ENCODE data around the gene PBX1.

Gene PBX1

GRCh38 chr1:164843743-164844500, 284.9 kb downstream of the PBX1 start:
- in situ Hi-C loops (cut with HindIII; ENCODE audit: low sequenced_read_pairs) = no loop called here
- H3K4me3 ChIP-seq (ENCODE audit: low read depth, low read length) = no peak overlapping the region
- TF ChIP-seq, protein P1, sequence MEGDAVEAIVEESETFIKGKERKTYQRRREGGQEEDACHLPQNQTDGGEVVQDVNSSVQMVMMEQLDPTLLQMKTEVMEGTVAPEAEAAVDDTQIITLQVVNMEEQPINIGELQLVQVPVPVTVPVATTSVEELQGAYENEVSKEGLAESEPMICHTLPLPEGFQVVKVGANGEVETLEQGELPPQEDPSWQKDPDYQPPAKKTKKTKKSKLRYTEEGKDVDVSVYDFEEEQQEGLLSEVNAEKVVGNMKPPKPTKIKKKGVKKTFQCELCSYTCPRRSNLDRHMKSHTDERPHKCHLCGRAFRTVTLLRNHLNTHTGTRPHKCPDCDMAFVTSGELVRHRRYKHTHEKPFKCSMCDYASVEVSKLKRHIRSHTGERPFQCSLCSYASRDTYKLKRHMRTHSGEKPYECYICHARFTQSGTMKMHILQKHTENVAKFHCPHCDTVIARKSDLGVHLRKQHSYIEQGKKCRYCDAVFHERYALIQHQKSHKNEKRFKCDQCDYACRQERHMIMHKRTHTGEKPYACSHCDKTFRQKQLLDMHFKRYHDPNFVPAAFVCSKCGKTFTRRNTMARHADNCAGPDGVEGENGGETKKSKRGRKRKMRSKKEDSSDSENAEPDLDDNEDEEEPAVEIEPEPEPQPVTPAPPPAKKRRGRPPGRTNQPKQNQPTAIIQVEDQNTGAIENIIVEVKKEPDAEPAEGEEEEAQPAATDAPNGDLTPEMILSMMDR (IDR thresholded peaks at IDR 0.05; ENCODE audit: low read depth, low read length, missing control alignments) = no peak
- DNase-seq (ENCODE audit: low read depth) = no peak

- TF ChIP-seq, protein P1 (IDR thresholded peaks at IDR 0.05; ENCODE audit: low read depth, low read length, missing control alignments) = no peak
- no peak overlapping the region for H3K4me3 ChIP-seq (ENCODE audit: low read depth, low read length)
- in situ Hi-C loops (cut with HindIII; ENCODE audit: low sequenced_read_pairs) = no loop called here
- DNase-seq (ENCODE audit: low read depth) = no peak
Measured at GRCh38 chr1:164846731-164847691, 288.0 kb downstream of the PBX1 start.

DNA sequence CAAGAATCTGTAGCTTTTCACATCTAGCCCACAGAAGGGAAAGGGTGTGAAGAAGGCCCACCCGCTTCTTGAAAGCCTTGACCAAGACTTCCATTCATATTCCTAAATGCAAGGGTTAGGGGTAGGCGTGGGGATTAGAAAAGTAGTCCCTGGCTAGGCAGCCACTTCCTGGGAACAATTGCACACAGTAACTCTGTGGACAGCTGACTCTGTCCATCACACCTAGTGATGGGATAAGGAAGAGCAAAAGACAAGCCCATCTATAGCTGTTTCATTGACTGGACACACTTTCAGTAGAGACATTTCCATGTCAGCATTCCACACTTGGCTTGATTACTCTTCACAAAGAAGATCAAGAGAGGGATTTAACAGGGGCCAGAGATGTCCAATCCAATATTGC, 294.2 kb downstream of the PBX1 start:
- no peak overlapping the region for H3K4me3 ChIP-seq (ENCODE audit: low read depth, low read length)
- no peak for DNase-seq (ENCODE audit: low read depth)
- in situ Hi-C loops (cut with HindIII; ENCODE audit: low sequenced_read_pairs) = no loop called here
- TF ChIP-seq, protein P1 (IDR thresholded peaks at IDR 0.05; ENCODE audit: low read depth, low read length, missing control alignments) = no peak

- in situ Hi-C loops (cut with HindIII; ENCODE audit: low sequenced_read_pairs) = no loop called here
- DNase-seq (ENCODE audit: low read depth) = no peak
- no peak overlapping the region for H3K4me3 ChIP-seq (ENCODE audit: low read depth, low read length)
- TF ChIP-seq, protein P1 (IDR thresholded peaks at IDR 0.05; ENCODE audit: low read depth, low read length, missing control alignments) = no peak
Measured at GRCh38 chr1:164855716-164856329, 296.8 kb downstream of the PBX1 start.

DNA sequence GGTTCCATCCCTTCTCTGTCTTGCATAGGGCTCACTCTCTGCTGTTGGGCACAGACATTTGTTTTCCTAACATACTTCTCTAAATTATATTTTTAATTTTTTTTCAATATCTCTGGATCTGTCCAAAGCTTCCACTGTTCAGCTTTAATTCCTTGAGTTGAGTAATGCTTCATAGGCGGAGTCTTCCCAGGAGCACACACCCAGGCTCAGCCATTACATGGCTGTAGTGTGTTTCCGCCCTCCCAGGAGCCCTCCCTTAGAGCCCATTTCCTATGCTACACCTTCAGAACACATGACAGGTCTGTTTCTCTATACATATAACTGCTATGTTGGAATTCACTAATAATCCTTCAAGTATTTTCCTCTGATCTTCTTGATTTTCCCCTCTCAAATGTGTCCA, 297.4 kb downstream of the PBX1 start:
- no peak overlapping the region for H3K4me3 ChIP-seq (ENCODE audit: low read depth, low read length)
- DNase-seq (ENCODE audit: low read depth) = no peak
- in situ Hi-C loops (cut with HindIII; ENCODE audit: low sequenced_read_pairs) = no loop called here
- TF ChIP-seq, protein P1 (IDR thresholded peaks at IDR 0.05; ENCODE audit: low read depth, low read length, missing control alignments) = no peak

DNA sequence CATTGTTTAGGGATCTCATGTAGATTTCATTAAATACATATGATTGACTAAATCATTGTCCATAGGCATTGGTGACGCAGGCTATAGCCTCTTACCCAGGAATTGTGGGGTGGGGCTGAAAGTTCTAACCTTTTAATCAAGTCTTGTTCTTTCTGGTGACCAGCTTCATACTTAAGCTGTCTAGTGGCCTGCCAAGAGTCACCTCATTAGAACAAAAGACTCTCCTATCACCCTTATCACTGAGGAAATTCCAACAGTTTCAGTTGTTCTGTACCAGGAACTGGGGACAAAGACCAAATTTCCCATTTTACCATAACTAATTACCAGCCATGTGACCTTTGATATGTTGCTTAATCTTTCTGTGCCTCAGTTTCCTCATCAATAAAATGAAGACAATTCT, 298.5 kb downstream of the PBX1 start:
- in situ Hi-C loops (cut with HindIII; ENCODE audit: low sequenced_read_pairs) = no loop called here
- TF ChIP-seq, protein P1 (IDR thresholded peaks at IDR 0.05; ENCODE audit: low read depth, low read length, missing control alignments) = no peak
- H3K4me3 ChIP-seq (ENCODE audit: low read depth, low read length) = no peak overlapping the region
- DNase-seq (ENCODE audit: low read depth) = no peak
